ENCODE results near the gene CDC42BPB.

CDC42BPB gene

GRCh38 chr14:102954081-102954789 lies 103.1 kb downstream of the CDC42BPB start:
- H3K4me1 ChIP-seq (ENCODE audit: control insufficient read depth, insufficient read depth, low read length): no peaks in the 10 kb centered on the region
- DNase-seq (ENCODE audit: low read depth, low spot score): no peak
- WGBS (ENCODE audit: insufficient coverage, insufficient read length): no CpG with 5 or more reads among the region's 18 CpGs
- peaks cover 44% of the 10 kb centered on the region for H3K36me3 ChIP-seq (ENCODE audit: control insufficient read depth, insufficient read depth, low read length)
- no peak overlapping the region for H3K27ac ChIP-seq (ENCODE audit: low read length)
- H3K4me3 ChIP-seq (ENCODE audit: low read length): no peak overlapping the region
- H3K9me3 ChIP-seq (ENCODE audit: control insufficient read depth, insufficient read depth, low read length): no peaks in the 10 kb centered on the region
- H3K27me3 ChIP-seq (ENCODE audit: control insufficient read depth, insufficient read depth, low read length): no peaks in the 10 kb centered on the region

GRCh38 chr14:102953100-102953499 lies 104.2 kb downstream of the CDC42BPB start:
- no peak overlapping the region for H3K4me3 ChIP-seq (ENCODE audit: low read length)
- no CpG with 5 or more reads among the region's 15 CpGs for WGBS (ENCODE audit: insufficient coverage, insufficient read length)
- H3K4me1 ChIP-seq (ENCODE audit: control insufficient read depth, insufficient read depth, low read length): no peaks in the 10 kb centered on the region
- no peaks in the 10 kb centered on the region for H3K9me3 ChIP-seq (ENCODE audit: control insufficient read depth, insufficient read depth, low read length)
- H3K27ac ChIP-seq (ENCODE audit: low read length): no peak overlapping the region
- H3K27me3 ChIP-seq (ENCODE audit: control insufficient read depth, insufficient read depth, low read length): no peaks in the 10 kb centered on the region
- peaks cover 45% of the 10 kb centered on the region for H3K36me3 ChIP-seq (ENCODE audit: control insufficient read depth, insufficient read depth, low read length)
- DNase-seq (ENCODE audit: low read depth, low spot score): no peak

- no peaks in the 10 kb centered on the region for H3K9me3 ChIP-seq (ENCODE audit: control insufficient read depth, insufficient read depth, low read length)
- H3K27ac ChIP-seq (ENCODE audit: low read length): no peak overlapping the region
- no peaks in the 10 kb centered on the region for H3K4me1 ChIP-seq (ENCODE audit: control insufficient read depth, insufficient read depth, low read length)
- no peak overlapping the region for H3K4me3 ChIP-seq (ENCODE audit: low read length)
- H3K27me3 ChIP-seq (ENCODE audit: control insufficient read depth, insufficient read depth, low read length): no peaks in the 10 kb centered on the region
- WGBS (ENCODE audit: insufficient coverage, insufficient read length): no CpG with 5 or more reads among the region's 6 CpGs
- DNase-seq (ENCODE audit: low read depth, low spot score): no peak
- peaks cover 38% of the 10 kb centered on the region for H3K36me3 ChIP-seq (ENCODE audit: control insufficient read depth, insufficient read depth, low read length)
Measured at GRCh38 chr14:102952276-102952675, 105.1 kb downstream of the CDC42BPB start.

- H3K27me3 ChIP-seq (ENCODE audit: control insufficient read depth, insufficient read depth, low read length): no peaks in the 10 kb centered on the region
- no peak overlapping the region for H3K4me3 ChIP-seq (ENCODE audit: low read length)
- no peak overlapping the region for H3K27ac ChIP-seq (ENCODE audit: low read length)
- no CpG with 5 or more reads among the region's 8 CpGs for WGBS (ENCODE audit: insufficient coverage, insufficient read length)
- DNase-seq (ENCODE audit: low read depth, low spot score): no peak
- peaks cover 38% of the 10 kb centered on the region for H3K36me3 ChIP-seq (ENCODE audit: control insufficient read depth, insufficient read depth, low read length)
- no peaks in the 10 kb centered on the region for H3K4me1 ChIP-seq (ENCODE audit: control insufficient read depth, insufficient read depth, low read length)
- no peaks in the 10 kb centered on the region for H3K9me3 ChIP-seq (ENCODE audit: control insufficient read depth, insufficient read depth, low read length)
Measured at GRCh38 chr14:102951799-102952198, 105.5 kb downstream of the CDC42BPB start.

GRCh38 chr14:102951034-102951433 lies 106.3 kb downstream of the CDC42BPB start:
- no peak for DNase-seq (ENCODE audit: low read depth, low spot score)
- no peaks in the 10 kb centered on the region for H3K4me1 ChIP-seq (ENCODE audit: control insufficient read depth, insufficient read depth, low read length)
- no CpG with 5 or more reads among the region's 10 CpGs for WGBS (ENCODE audit: insufficient coverage, insufficient read length)
- H3K4me3 ChIP-seq (ENCODE audit: low read length): no peak overlapping the region
- H3K36me3 ChIP-seq (ENCODE audit: control insufficient read depth, insufficient read depth, low read length): peaks cover 43% of the 10 kb centered on the region
- H3K9me3 ChIP-seq (ENCODE audit: control insufficient read depth, insufficient read depth, low read length): no peaks in the 10 kb centered on the region
- no peaks in the 10 kb centered on the region for H3K27me3 ChIP-seq (ENCODE audit: control insufficient read depth, insufficient read depth, low read length)
- no peak overlapping the region for H3K27ac ChIP-seq (ENCODE audit: low read length)

- H3K4me1 ChIP-seq (ENCODE audit: control insufficient read depth, insufficient read depth, low read length): no peaks in the 10 kb centered on the region
- H3K36me3 ChIP-seq (ENCODE audit: control insufficient read depth, insufficient read depth, low read length): peaks cover 49% of the 10 kb centered on the region
- DNase-seq (ENCODE audit: low read depth, low spot score): no peak
- no peaks in the 10 kb centered on the region for H3K9me3 ChIP-seq (ENCODE audit: control insufficient read depth, insufficient read depth, low read length)
- no peak overlapping the region; the same call in 1 of the 2 replicates for H3K4me3 ChIP-seq (ENCODE audit: low read length)
- H3K27ac ChIP-seq (ENCODE audit: low read length): no peak overlapping the region
- H3K27me3 ChIP-seq (ENCODE audit: control insufficient read depth, insufficient read depth, low read length): no peaks in the 10 kb centered on the region
- WGBS (ENCODE audit: insufficient coverage, insufficient read length): no CpG with 5 or more reads among the region's 23 CpGs
Measured at GRCh38 chr14:102949801-102950451, 107.4 kb downstream of the CDC42BPB start.

GRCh38 chr14:102949062-102949800 lies 108.1 kb downstream of the CDC42BPB start:
- H3K27me3 ChIP-seq (ENCODE audit: control insufficient read depth, insufficient read depth, low read length): no peaks in the 10 kb centered on the region
- H3K27ac ChIP-seq (ENCODE audit: low read length): no peak overlapping the region
- DNase-seq (ENCODE audit: low read depth, low spot score): no peak
- no CpG with 5 or more reads among the region's 28 CpGs for WGBS (ENCODE audit: insufficient coverage, insufficient read length)
- H3K4me1 ChIP-seq (ENCODE audit: control insufficient read depth, insufficient read depth, low read length): no peaks in the 10 kb centered on the region
- no peaks in the 10 kb centered on the region for H3K9me3 ChIP-seq (ENCODE audit: control insufficient read depth, insufficient read depth, low read length)
- H3K36me3 ChIP-seq (ENCODE audit: control insufficient read depth, insufficient read depth, low read length): peaks cover 50% of the 10 kb centered on the region
- H3K4me3 ChIP-seq (ENCODE audit: low read length): no peak overlapping the region; the same call in 1 of the 2 replicates

- Histone ChIP-seq H3K27me3 (ENCODE audit: control insufficient read depth, insufficient read depth, low read length) (no peaks in the 10 kb centered on the region), H3K4me1 (ENCODE audit: control insufficient read depth, insufficient read depth, low read length) (no peaks in the 10 kb centered on the region), H3K27ac (ENCODE audit: low read length) (no peak overlapping the region), H3K36me3 (ENCODE audit: control insufficient read depth, insufficient read depth, low read length) (peaks cover 53% of the 10 kb centered on the region), H3K9me3 (ENCODE audit: control insufficient read depth, insufficient read depth, low read length) (no peaks in the 10 kb centered on the region), H3K4me3 (ENCODE audit: low read length) (no peak overlapping the region; the same call in 1 of the 2 replicates)
- DNase-seq (ENCODE audit: low read depth, low spot score): no peak
- WGBS (ENCODE audit: insufficient coverage, insufficient read length): no CpG with 5 or more reads among the region's 9 CpGs
Measured at GRCh38 chr14:102948698-102949061, 108.7 kb downstream of the CDC42BPB start.

GRCh38 chr14:102947321-102948103 lies 109.8 kb downstream of the CDC42BPB start:
- H3K36me3 ChIP-seq (ENCODE audit: control insufficient read depth, insufficient read depth, low read length): peaks cover 45% of the 10 kb centered on the region
- H3K27ac ChIP-seq (ENCODE audit: low read length): no peak overlapping the region
- no CpG with 5 or more reads among the region's 27 CpGs for WGBS (ENCODE audit: insufficient coverage, insufficient read length)

More at GRCh38 chr14:102947321-102948103, 109.8 kb downstream of the CDC42BPB start:
- H3K4me1 ChIP-seq (ENCODE audit: control insufficient read depth, insufficient read depth, low read length): no peaks in the 10 kb centered on the region
- H3K27me3 ChIP-seq (ENCODE audit: control insufficient read depth, insufficient read depth, low read length): no peaks in the 10 kb centered on the region
- no peak overlapping the region for H3K4me3 ChIP-seq (ENCODE audit: low read length)
- no peaks in the 10 kb centered on the region for H3K9me3 ChIP-seq (ENCODE audit: control insufficient read depth, insufficient read depth, low read length)
- DNase-seq (ENCODE audit: low read depth, low spot score): no peak
